ENCODE results near the gene MAP1LC3B.

- TF ChIP-seq CTCF (IDR thresholded peaks at IDR 0.05) (no peak), SIN3A (IDR thresholded peaks at IDR 0.05; ENCODE audit: borderline replicate concordance, insufficient read depth, low read depth, low read length) (no peak), POLR2AphosphoS5 (IDR thresholded peaks at IDR 0.05; ENCODE audit: low read depth, low read length) (no peak), REST (IDR thresholded peaks at IDR 0.05; ENCODE audit: insufficient read depth in 1 of 2, low read depth in 2 of 2, low read length in 1 of 2) (no peak)
Observed at GRCh38 chr16:87434146-87434667, 42.1 kb downstream of the MAP1LC3B start.

Data from Panc1 (cell line).